HepG2 (cell line): ENCODE measurements around the gene MAS1L.

Experiments
- ATF7 ChIP-seq, 2 experiments: fragments of 450-650 bp in 1 of 2; sonication (generic) in 1 of 2; formaldehyde crosslinking in 1 of 2; IDR thresholded peaks; 2 replicates each; pipeline versions ENCODE4 v1.4.0 to v1.6.1; 2016 to 2020; ENCODE audit warnings: antibody characterized with exemption in 1 of 2, mild to moderate bottlenecking in 1 of 2, missing genetic modification reagents in 1 of 2
- FOSL2 ChIP-seq: sonication (generic); formaldehyde crosslinking; IDR thresholded peaks from 2 replicates; pipeline ENCODE4 v1.4.0; 2020; ENCODE audit warnings: missing genetic modification reagents
- MYC ChIP-seq: sonication (generic); formaldehyde crosslinking; IDR thresholded peaks from 2 replicates; pipeline ENCODE4 v1.9.0; 2021; ENCODE audit warnings: missing genetic modification reagents, borderline replicate concordance
- POLR2A ChIP-seq, 2 experiments: IDR thresholded peaks; 2 replicates each; pipeline ENCODE4 v1.6.1; 2011; ENCODE audit warnings: low read depth in 2 of 2, low read length in 2 of 2, mild to moderate bottlenecking in 1 of 2, moderate library complexity in 1 of 2; ENCODE audit not compliant: insufficient read depth in 1 of 2
- SP140L ChIP-seq: sonication (generic); formaldehyde crosslinking; IDR thresholded peaks from 2 replicates; pipeline ENCODE4 v1.4.0; 2020; ENCODE audit warnings: missing genetic modification reagents, borderline replicate concordance
- ZNF180 ChIP-seq: sonication (generic); formaldehyde crosslinking; IDR thresholded peaks from 2 replicates; pipeline ENCODE4 v1.4.0; 2020; ENCODE audit warnings: low read depth, missing genetic modification reagents, borderline replicate concordance
- ZNF260 ChIP-seq: sonication (generic); formaldehyde crosslinking; IDR thresholded peaks from 2 replicates; pipeline ENCODE4 v1.4.0; 2020; ENCODE audit warnings: missing genetic modification reagents, low read depth, mild to moderate bottlenecking, borderline replicate concordance

DNA sequence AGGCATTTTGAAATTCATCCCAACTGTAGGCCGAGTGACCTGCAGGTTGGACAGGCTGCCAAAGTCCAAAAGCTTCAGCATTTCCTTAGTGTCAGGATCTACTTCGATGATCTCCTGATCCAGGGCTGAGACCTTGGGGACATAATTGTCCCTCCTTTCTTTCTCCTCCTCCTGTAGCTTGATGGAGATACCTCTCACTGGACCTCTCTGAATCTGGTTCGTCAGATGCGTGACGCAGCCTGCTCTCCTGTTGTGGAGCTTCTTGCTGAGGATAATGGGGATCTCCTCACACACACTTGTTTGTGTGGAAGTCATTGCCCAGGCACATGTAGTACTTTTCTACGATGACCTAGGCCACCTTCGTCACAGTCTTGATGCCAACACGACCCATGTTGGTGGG is 1.5 kb upstream of the MAS1L start:
- TF ChIP-seq FOSL2 (no peak), ZNF180 (no peak), MYC (CRISPR knock-in tag) (no peak), ZNF260 (CRISPR knock-in tag) (no peak), SP140L (no peak), ATF7 (IDR thresholded peaks at IDR 0.05) (no peak), ATF7 (CRISPR knock-in tag; IDR thresholded peaks at IDR 0.05) (no peak), POLR2A (IDR thresholded peaks at IDR 0.05; ENCODE audit: insufficient read depth in 1 of 2, low read depth in 2 of 2, low read length in 2 of 2) (no peak)
